ENCODE data around the gene PTBP1.

DNA sequence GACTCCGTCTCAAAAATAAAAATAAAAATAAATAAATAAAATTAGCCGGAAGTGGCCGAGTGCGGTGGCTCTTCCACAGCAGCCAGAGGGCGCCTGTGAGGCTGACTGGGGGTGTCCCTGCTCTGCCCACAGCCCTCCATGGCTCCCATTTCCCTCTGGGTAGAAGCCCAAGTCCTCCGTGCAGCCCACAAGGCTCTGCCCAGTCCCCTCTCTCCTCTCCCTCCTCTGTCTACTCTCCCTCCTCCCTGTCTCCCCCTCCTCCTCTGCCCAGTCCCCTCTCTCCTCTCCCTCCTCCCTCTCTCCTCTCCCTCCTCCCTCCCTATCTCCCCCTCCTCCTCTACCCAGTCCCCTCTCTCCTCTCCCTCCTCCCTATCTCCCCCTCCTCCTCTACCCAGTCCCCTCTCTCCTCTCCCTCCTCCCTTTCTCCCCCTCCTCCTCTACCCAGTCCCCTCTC lies 25.9 kb upstream of the PTBP1 start:
- TF ChIP-seq YY1 (IDR thresholded peaks at IDR 0.05; ENCODE audit: insufficient read depth, insufficient read length): no peak
- no peak for TF ChIP-seq ZNF274 (IDR thresholded peaks at IDR 0.05; ENCODE audit: low read depth, low read length)
- TF ChIP-seq SUZ12 (IDR thresholded peaks at IDR 0.05; ENCODE audit: extremely low read depth, insufficient read depth, insufficient read length): no peak
